Heart right ventricle (tissue), 16 donors: ENCODE results near the gene PIAS4. TPM values are rescaled to one million over a fixed set of nuclear protein-coding genes. Genes with fewer than 3 reads are reported as not detected.

Experiments used
- ATAC-seq, 8 donors: fragments of 200-7000 bp; cut with Tn5 transposase; one replicate each; pipeline ENCODE4 v1.9.1; 2020; ENCODE audit warnings: mild to moderate bottlenecking in 8 of 8, moderate library complexity in 8 of 8, moderate number of reproducible peaks in 1 of 8
- DNase-seq, 2 donors: peaks; one replicate each; pipeline ENCODE4 v3.0.0-alpha.2; 2020
- H3K27ac ChIP-seq, 10 donors: fragments of 200-600 bp; sonication (generic) in 2 of 10; one replicate each; pipeline versions ENCODE4 v1.5.0 to v1.8.0; 2020 to 2022; ENCODE audit warnings: mild to moderate bottlenecking in 3 of 10
- H3K27me3 ChIP-seq, 7 donors: fragments of 200-600 bp; one replicate each; pipeline ENCODE4 v1.8.0; 2021 to 2022; ENCODE audit warnings: mild to moderate bottlenecking in 2 of 7
- H3K36me3 ChIP-seq, 9 donors: fragments of 200-600 bp; sonication (generic) in 1 of 9; one replicate each; pipeline versions ENCODE4 v1.5.0 to v1.8.0; 2020 to 2022; ENCODE audit warnings: mild to moderate bottlenecking in 2 of 9
- H3K4me1 ChIP-seq, 9 donors: fragments of 200-600 bp; sonication (generic) in 1 of 9; one replicate each; pipeline versions ENCODE4 v1.5.0 to v1.8.0; 2020 to 2022; ENCODE audit warnings: mild to moderate bottlenecking in 4 of 9
- H3K4me3 ChIP-seq, 10 donors: fragments of 200-600 bp; sonication (generic) in 2 of 10; one replicate each; pipeline versions ENCODE4 v1.5.0 to v1.8.0; 2020 to 2022; ENCODE audit warnings: mild to moderate bottlenecking in 7 of 10, moderate library complexity in 2 of 10
- H3K9me3 ChIP-seq, 11 donors: fragments of 200-600 bp in 10 of 11; sonication (generic) in 2 of 11; one replicate each; pipeline versions ENCODE4 v1.5.0 to v1.8.0; 2013 to 2022; ENCODE audit warnings: mild to moderate bottlenecking in 2 of 11, control low read depth in 1 of 11, moderate library complexity in 1 of 11
- CTCF ChIP-seq, 9 donors: fragments of 200-600 bp; sonication (generic) in 2 of 9; IDR thresholded peaks; one replicate each; pipeline versions ENCODE4 v1.5.0 to v1.8.0; 2021 to 2022; ENCODE audit warnings: antibody characterized with exemption in 9 of 9, mild to moderate bottlenecking in 5 of 9, moderate library complexity in 1 of 9
- WGBS, 2 donors: extraction: QIAGEN DNeasy Blood & Tissue Kit; methylation state at CpG; one replicate each; pipeline ENCODE4 v1.1.7; 2013; ENCODE audit warnings: inconsistent platforms in 1 of 2; 5-methylcytosine and 5-hydroxymethylcytosine counted together
- intact Hi-C, 10 donors: fragments of 100-400 bp; cut with DNase I; formaldehyde crosslinking; loops; one replicate each; pipeline versions ENCODE4 v1.11.1 to v1.14.2; 2022
- polyA plus RNA-seq, 2 donors: library from polyadenylated mRNA; stranded (reverse); fragments of 200-250 nt; gene quantifications; one replicate each; pipeline ENCODE4 v1.2.3, GENCODE V29; 2013
- total RNA-seq, 10 donors: library from RNA; stranded (reverse); fragmentation: NEBNext Ultra II Directional in 3 of 10; extraction: Animal tissue kit (Norgen Biotek cat#: 25700) in 3 of 10; gene quantifications; one replicate each; pipeline versions ENCODE4 v1.2.1 to v1.2.4, GENCODE V29; 2021 to 2023
- donor health status: Arrhythmogenic right ventricular cardiomyopathy.
- donor health status: ischemic (EF 13 %, LVEDD 7.1; RV severe dilation, severe dysfunction).
- donor health status: healthy with polysubstance abuse.
- donor health status: DM: no; HTN: yes; CAD: no.
- donor health status: DM: no; HTN: no; CAD: no.
- donor health status: ischemic (EF 25% LVEDD 6.9; RV normal size, moderate dysfunction).
- donor health status: ischemic (EF 25% LVEDD 5.7; RV mildly dilated, moderate dysfunction).
- donor health status: healthy.
- donor health status: DM: yes; HTN: yes; CAD: no.
- donor health status: Ischemic cardiomyopathy.
- donor health status: ischemic (EF 35%, LVEDD 5.7; RV mildly dilated, moderate dysfunction).
- donor health status: nonischemic (EF 11% LVEDD 7.7; RV severe dilation, severe dysfunction).
- donor health status: DM: yes; HTN: yes; CAD: no.
- donor health status: PGD.
- donor health status: ischemic (EF 29% LVEDD 5.4; RV normal size, mild dysfunction).
- donor health status: nonischemic (EF 23%, LVEDD 6.1; RV moderate dilation, normal function).

Gene PIAS4
- total and polyA plus RNA-seq, 12 donors, result 8.5 to 22.8 (median 13.4) TPM

GRCh38 chr19:4058693-4059452 is 51.3 kb downstream of the PIAS4 start:
- Histone ChIP-seq H3K36me3 (peaks cover 0 to 50% (median 17%) of the 10 kb centered on the region in 9 donors), H3K27ac (peak overlapping the region; percentile 92 to 99 (median 98)), H3K4me1 (peaks cover 56 to 71% (median 66%) of the 10 kb centered on the region in 9 donors), H3K4me3 (peak overlapping the region; percentile 14 to 91 (median 40)), H3K9me3 (no peaks in the 10 kb centered on the region), H3K27me3 (no peaks in the 10 kb centered on the region)
- no peak for TF ChIP-seq CTCF (IDR thresholded peaks at IDR 0.05)
- DNase-seq, result no peak
- 47 to 57% methylated on average over 30 of the region's 30 CpGs for WGBS, 2 donors
- intact Hi-C loops, result loop anchor here in 1 of 10 donors (5.0 kb wide), 1 partner anchor 47 kb away; no protein-coding TSS in a partner anchor
- ATAC-seq, result peak in 7 of 8 donors; percentile 2 to 13 (median 4)

GRCh38 chr19:4059453-4059871 is 51.9 kb downstream of the PIAS4 start:
- ATAC-seq, result no peak
- Histone ChIP-seq H3K27me3 (no peaks in the 10 kb centered on the region), H3K4me1 (peaks cover 56 to 76% (median 71%) of the 10 kb centered on the region in 9 donors), H3K27ac (peak overlapping the region; percentile 92 to 99 (median 98)), H3K9me3 (no peaks in the 10 kb centered on the region), H3K4me3 (peak overlapping the region; percentile 14 to 91 (median 40)), H3K36me3 (peaks cover 0 to 44% (median 11%) of the 10 kb centered on the region in 9 donors)
- no peak for TF ChIP-seq CTCF (IDR thresholded peaks at IDR 0.05)
- no peak for DNase-seq
- intact Hi-C loops, result loop anchor here in 1 of 10 donors (5.0 kb wide), 1 partner anchor 47 kb away; no protein-coding TSS in a partner anchor
- WGBS, 2 donors, result 44 to 61% methylated on average over 19 of the region's 19 CpGs

GRCh38 chr19:4059891-4060620 is 52.5 kb downstream of the PIAS4 start:
- no peaks in the 10 kb centered on the region for H3K9me3 ChIP-seq
- intact Hi-C loops, result loop anchor here in 4 of 10 donors (5.0 to 10.0 kb wide), 4 partner anchors 43 to 73 kb away; partner anchors contain the start of genes EEF2 (in 1 of the 4) and PIAS4 (in 1 of the 4)
- DNase-seq, result peak; percentile 74 to 77
- peaks cover 0 to 38% (median 6%) of the 10 kb centered on the region in 9 donors for H3K36me3 ChIP-seq
- no peak for TF ChIP-seq CTCF (IDR thresholded peaks at IDR 0.05)
- H3K27ac ChIP-seq, result peak overlapping the region; percentile 92 to 99 (median 98)
- H3K4me1 ChIP-seq, result peaks cover 56 to 76% (median 73%) of the 10 kb centered on the region in 9 donors
- no peaks in the 10 kb centered on the region for H3K27me3 ChIP-seq
- H3K4me3 ChIP-seq, result peak overlapping the region in 8 of 10 donors; percentile 14 to 91 (median 46)
- 52 to 65% methylated on average over 40 to 42 of the region's 42 CpGs for WGBS, 2 donors
- ATAC-seq, result peak; percentile 5 to 50 (median 20)

- 71 to 79% methylated on average over 16 of the region's 16 CpGs for WGBS, 2 donors
- TF ChIP-seq CTCF (IDR thresholded peaks at IDR 0.05), result no peak
- Histone ChIP-seq H3K27me3 (no peaks in the 10 kb centered on the region), H3K4me1 (peaks cover 56 to 76% (median 73%) of the 10 kb centered on the region in 9 donors), H3K9me3 (no peaks in the 10 kb centered on the region), H3K27ac (peak overlapping the region; percentile 92 to 99 (median 98)), H3K4me3 (peak overlapping the region in 9 of 10 donors; percentile 23 to 91 (median 46)), H3K36me3 (peaks cover 0 to 31% (median 3%) of the 10 kb centered on the region in 9 donors)
- ATAC-seq, result no peak
- no peak for DNase-seq
- intact Hi-C loops, result loop anchor here in 3 of 10 donors (5.0 to 10.0 kb wide), 3 partner anchors 43 to 73 kb away; partner anchors contain the start of genes EEF2 (in 1 of the 3) and PIAS4 (in 1 of the 3)
Observed at GRCh38 chr19:4060621-4061177, 53.2 kb downstream of the PIAS4 start.
